Uterus (tissue), 4 donors: ENCODE measurements around the gene SLC22A7. TPM values are rescaled to one million over a fixed set of nuclear protein-coding genes. Genes with fewer than 3 reads are reported as not detected.

ENCODE experiments used
- DNase-seq, 2 donors: peaks; one replicate each; pipeline ENCODE4 v3.0.0-alpha.2; 2019 to 2020
- H3K27ac ChIP-seq, 2 donors: fragments of 200-600 bp; sonication (generic); 1 replicate in 1 of 2; 2 replicates in 1 of 2; pipeline ENCODE4 v1.5.1; 2016 to 2018
- H3K27me3 ChIP-seq, 2 donors: fragments of 200-600 bp; sonication (generic); one replicate each; pipeline ENCODE4 v1.5.1; 2018 to 2019; ENCODE audit warnings: control low read depth in 1 of 2
- H3K36me3 ChIP-seq, 2 donors: fragments of 200-600 bp; sonication (generic); one replicate each; pipeline ENCODE4 v1.5.1; 2019; ENCODE audit warnings: control low read depth in 1 of 2
- H3K4me1 ChIP-seq, 2 donors: fragments of 200-600 bp; sonication (generic); one replicate each; pipeline ENCODE4 v1.5.1; 2018 to 2019; ENCODE audit warnings: control low read depth in 1 of 2
- H3K4me3 ChIP-seq, 2 donors: fragments of 200-600 bp; sonication (generic); 1 replicate in 1 of 2; 2 replicates in 1 of 2; pipeline ENCODE4 v1.5.1; 2018 to 2019; ENCODE audit warnings: mild to moderate bottlenecking in 1 of 2
- H3K9me3 ChIP-seq, 2 donors: fragments of 200-600 bp; sonication (generic); one replicate each; pipeline ENCODE4 v1.5.1; 2019; ENCODE audit warnings: control low read depth in 1 of 2
- CTCF ChIP-seq, 4 experiments: fragments of 200-600 bp in 2 of 4; fragments of 450-650 bp in 2 of 4; sonication (generic) in 2 of 4; IDR thresholded peaks; one replicate each; pipeline ENCODE4 v1.5.1; 2016 to 2019; ENCODE audit warnings: antibody characterized with exemption in 4 of 4, mild to moderate bottlenecking in 2 of 4, moderate library complexity in 1 of 4
- POLR2A ChIP-seq, 2 donors: fragments of 450-650 bp; IDR thresholded peaks; one replicate each; pipeline ENCODE4 v1.6.1; 2016; ENCODE audit warnings: antibody characterized with exemption in 2 of 2, mild to moderate bottlenecking in 1 of 2, moderate library complexity in 1 of 2
- intact Hi-C: fragments of 100-400 bp; cut with DNase I; formaldehyde crosslinking; loops from one replicate; pipeline ENCODE4 v1.15.1; 2023; ENCODE audit warnings: low total_unique reads
- total RNA-seq, 4 donors: library from RNA; depleted of rRNA in 3 of 4; stranded (reverse); fragments of >200 nt in 3 of 4; gene quantifications; one replicate each; pipeline versions ENCODE4 v1.1.0 to v1.2.4, GENCODE V29; 2014 to 2023
- donor health status: DM: yes; HTN: yes; CAD: no.

SLC22A7 gene
- total RNA-seq, 4 donors from 2014 or later: not detected

DNA sequence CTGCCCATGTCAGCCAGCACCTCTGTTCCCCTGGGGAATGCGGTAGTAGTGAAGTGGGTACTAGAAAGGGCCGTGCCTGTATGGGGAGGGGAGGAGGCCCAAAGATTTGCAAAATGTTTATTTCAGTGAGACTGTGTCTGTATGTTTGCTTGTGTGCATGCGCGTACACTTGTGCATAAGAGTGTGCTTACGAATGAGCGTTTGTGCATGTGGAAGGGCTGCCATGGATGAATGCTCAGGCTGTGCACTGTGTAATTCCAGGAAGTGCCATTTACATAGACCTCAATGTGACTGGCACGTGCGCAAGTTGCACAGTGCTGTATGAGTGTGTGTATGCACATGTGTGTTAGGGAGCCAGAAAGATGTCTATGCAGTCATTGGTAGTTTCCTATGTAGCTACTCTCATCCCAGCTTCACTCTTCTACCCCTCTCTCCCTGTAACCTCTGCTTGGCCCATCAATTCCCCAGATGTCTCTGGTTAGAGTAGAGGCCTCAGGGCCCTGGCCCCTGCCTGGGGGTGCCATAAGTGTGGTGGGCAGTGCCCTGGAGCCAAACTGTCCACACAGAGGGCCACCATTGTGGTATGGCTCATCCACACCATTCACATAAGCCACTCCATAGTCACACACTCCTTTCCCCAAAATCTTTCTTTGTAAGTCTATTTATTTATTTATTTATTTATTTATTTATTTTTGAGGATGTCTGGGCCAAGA lies 26.8 kb upstream of the SLC22A7 start:
- Histone ChIP-seq H3K27ac (no peak overlapping the region), H3K36me3 (no peaks in the 10 kb centered on the region), H3K27me3 (no peaks in the 10 kb centered on the region), H3K4me1 (peaks cover 0 to 16% of the 10 kb centered on the region in 2 donors), H3K9me3 (no peaks in the 10 kb centered on the region), H3K4me3 (no peak overlapping the region)
- DNase-seq: no peak
- no peak for TF ChIP-seq CTCF (IDR thresholded peaks at IDR 0.05)
- intact Hi-C loops: no loop called here

DNA sequence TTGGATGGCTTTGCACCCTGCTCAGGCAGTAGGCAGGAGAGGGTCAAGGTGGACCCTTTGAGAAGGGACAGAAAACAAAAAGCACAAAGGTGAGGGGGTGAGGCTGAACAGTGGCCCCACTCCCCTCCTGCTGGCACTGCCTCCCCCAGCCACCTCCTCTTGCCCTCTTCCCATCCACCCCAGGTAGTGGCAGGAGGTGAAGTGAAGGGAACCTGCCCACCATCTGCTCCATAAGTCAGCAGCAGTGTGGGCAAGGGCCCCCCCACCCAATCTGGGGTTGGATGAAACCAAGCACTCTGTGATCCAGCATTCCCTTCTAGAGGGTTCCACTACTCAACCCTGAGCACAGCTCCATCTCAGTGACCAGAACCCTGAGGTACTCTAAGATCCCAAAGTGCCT lies 26.1 kb upstream of the SLC22A7 start:
- Histone ChIP-seq H3K9me3 (no peaks in the 10 kb centered on the region), H3K4me3 (no peak overlapping the region), H3K27ac (no peak overlapping the region), H3K27me3 (no peaks in the 10 kb centered on the region), H3K36me3 (no peaks in the 10 kb centered on the region), H3K4me1 (peaks cover 0 to 16% of the 10 kb centered on the region in 2 donors)
- no peak for DNase-seq
- TF ChIP-seq CTCF (IDR thresholded peaks at IDR 0.05): no peak
- no peak for TF ChIP-seq POLR2A (IDR thresholded peaks at IDR 0.05)
- intact Hi-C loops: no loop called here

GRCh38 chr6:43273707-43274106 lies 24.4 kb upstream of the SLC22A7 start:
- TF ChIP-seq POLR2A (IDR thresholded peaks at IDR 0.05): no peak
- TF ChIP-seq CTCF (IDR thresholded peaks at IDR 0.05): no peak
- no peaks in the 10 kb centered on the region for H3K27me3 ChIP-seq

DNA sequence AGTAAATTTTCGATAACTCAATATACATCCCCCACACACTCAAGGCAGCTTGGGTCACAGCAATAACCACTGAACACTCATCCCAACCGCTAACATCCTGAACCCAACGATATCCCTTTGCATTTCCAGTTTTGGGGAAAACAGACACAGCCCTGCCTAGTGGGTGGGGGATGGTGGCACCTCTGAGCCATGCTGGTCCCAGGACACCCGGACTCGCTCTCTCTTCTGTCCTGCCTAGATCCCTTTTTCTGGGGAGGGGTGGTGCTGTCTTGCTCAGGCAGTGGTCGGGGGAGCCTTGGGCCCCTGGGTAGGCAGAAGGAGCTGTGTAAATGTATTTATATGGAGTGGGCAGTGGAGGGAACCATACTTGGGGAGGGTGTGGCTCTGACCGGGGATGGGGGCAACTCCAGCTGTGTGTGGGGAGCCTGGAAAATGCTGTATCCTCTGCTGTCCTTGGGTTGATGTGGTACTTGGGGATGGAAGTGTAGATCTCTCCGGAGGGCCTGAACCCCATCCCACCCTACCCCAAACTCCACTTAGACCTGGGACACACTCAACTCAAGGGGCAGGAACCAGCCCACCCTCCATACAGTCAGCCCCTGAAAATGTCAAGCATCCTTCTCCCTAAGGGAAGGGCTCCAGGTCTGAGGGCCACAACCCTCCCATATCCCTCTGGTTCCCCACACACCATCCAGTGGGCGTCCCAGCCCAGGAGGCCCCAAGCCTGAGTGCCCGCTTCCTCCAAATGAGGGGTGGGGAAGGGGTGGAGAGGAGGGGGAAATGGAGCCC lies 23.7 kb upstream of the SLC22A7 start:
- DNase-seq: no peak

More at GRCh38 chr6:43273707-43274106, 24.4 kb upstream of the SLC22A7 start:
- H3K36me3 ChIP-seq: no peaks in the 10 kb centered on the region
- no peak for DNase-seq
- no peak overlapping the region for H3K27ac ChIP-seq
- H3K4me3 ChIP-seq: no peak overlapping the region
- peaks cover 0 to 16% of the 10 kb centered on the region in 2 donors for H3K4me1 ChIP-seq
- H3K9me3 ChIP-seq: no peaks in the 10 kb centered on the region
- intact Hi-C loops: no loop called here

More for the DNA sequence above, 23.7 kb upstream of the SLC22A7 start:
- Histone ChIP-seq H3K4me3 (no peak overlapping the region), H3K27ac (no peak overlapping the region), H3K4me1 (peaks cover 0 to 11% of the 10 kb centered on the region in 2 donors), H3K36me3 (no peaks in the 10 kb centered on the region), H3K9me3 (no peaks in the 10 kb centered on the region), H3K27me3 (no peaks in the 10 kb centered on the region)
- no peak for TF ChIP-seq CTCF (IDR thresholded peaks at IDR 0.05)
- TF ChIP-seq POLR2A (IDR thresholded peaks at IDR 0.05): no peak
- intact Hi-C loops: no loop called here
